ENCODE measurements around the gene ITPR1.

- TF ChIP-seq CTCF (IDR thresholded peaks at IDR 0.05) (no peak), POLR2A (IDR thresholded peaks at IDR 0.05) (no peak)
Measured at GRCh38 chr3:4742359-4742758, 249.2 kb downstream of the ITPR1 start.
